Stimulated activated CD4-positive, alpha-beta T cell treated with anti-CD3 and anti-CD28 coated beads, Interleukin-2, amount 100 ng/mL, for 24 hours (primary cell): ENCODE measurements around the gene UST.
"Not testable (repeated sequence)": the region's sequence is repeated elsewhere in the genome, so short reads cannot be mapped to it uniquely, and the experiment has no call there.

Experiments used
- DNase-seq, 2 donors: peaks; one replicate each; pipeline ENCODE4 v3.0.0-alpha.2; 2020

UST gene

GRCh38 chr6:148842296-148843019, 95.6 kb downstream of the UST start:
- DNase-seq, result no peak

GRCh38 chr6:148845464-148845863, 98.6 kb downstream of the UST start:
- DNase-seq, result no peak

- DNase-seq, result no peak
Observed at GRCh38 chr6:148846778-148847761, 100.2 kb downstream of the UST start.

GRCh38 chr6:148848915-148849314, 102.1 kb downstream of the UST start:
- no peak for DNase-seq

GRCh38 chr6:148849449-148849848, 102.6 kb downstream of the UST start:
- DNase-seq, result not testable (repeated sequence)

GRCh38 chr6:148850964-148851363, 104.1 kb downstream of the UST start:
- DNase-seq, result no peak

- DNase-seq, result no peak
Observed at GRCh38 chr6:148851683-148852556, 105.1 kb downstream of the UST start.

GRCh38 chr6:148852688-148853087, 105.9 kb downstream of the UST start:
- no peak for DNase-seq

GRCh38 chr6:148853113-148853512, 106.3 kb downstream of the UST start:
- not testable (repeated sequence) for DNase-seq

GRCh38 chr6:148854096-148854495, 107.3 kb downstream of the UST start:
- DNase-seq, result no peak

- DNase-seq, result no peak
Observed at GRCh38 chr6:148854992-148855391, 108.2 kb downstream of the UST start.

GRCh38 chr6:148855744-148856143, 108.9 kb downstream of the UST start:
- no peak for DNase-seq

- DNase-seq, result no peak
Observed at GRCh38 chr6:148857798-148858390, 111.1 kb downstream of the UST start.

GRCh38 chr6:148864132-148864531, 117.3 kb downstream of the UST start:
- DNase-seq, result not testable (repeated sequence)

- DNase-seq, result no peak
Observed at GRCh38 chr6:148864941-148865340, 118.1 kb downstream of the UST start.

GRCh38 chr6:148866657-148867268, 119.9 kb downstream of the UST start:
- DNase-seq, result no peak

- DNase-seq, result peak in 1 of 2 donors; percentile 6
Observed at GRCh38 chr6:148867862-148868261, 121.0 kb downstream of the UST start.

- no peak for DNase-seq
Observed at GRCh38 chr6:148868314-148868713, 121.5 kb downstream of the UST start.

GRCh38 chr6:148868901-148869300, 122.1 kb downstream of the UST start:
- DNase-seq, result no peak

- no peak for DNase-seq
Observed at GRCh38 chr6:148869585-148869984, 122.8 kb downstream of the UST start.

- no peak for DNase-seq
Observed at GRCh38 chr6:148873154-148873553, 126.3 kb downstream of the UST start.

GRCh38 chr6:148873868-148874267, 127.0 kb downstream of the UST start:
- DNase-seq, result no peak
